HG02571 (cell line): Measurements from ENCODE around the gene EPC2.

Source experiments
- ATAC-seq: cut with Tn5 transposase; IDR thresholded peaks from one replicate; pipeline ENCODE4 v1.9.1; 2021; ENCODE audit warnings: mild to moderate bottlenecking, moderate library complexity; ENCODE audit not compliant: unreplicated experiment

Gene EPC2

GRCh38 chr2:148802448-148803220 lies 158.1 kb downstream of the EPC2 start:
- ATAC-seq, result no peak

GRCh38 chr2:148810081-148810480 lies 165.5 kb downstream of the EPC2 start:
- ATAC-seq, result no peak

GRCh38 chr2:148812306-148812705 lies 167.8 kb downstream of the EPC2 start:
- ATAC-seq, result no peak

DNA sequence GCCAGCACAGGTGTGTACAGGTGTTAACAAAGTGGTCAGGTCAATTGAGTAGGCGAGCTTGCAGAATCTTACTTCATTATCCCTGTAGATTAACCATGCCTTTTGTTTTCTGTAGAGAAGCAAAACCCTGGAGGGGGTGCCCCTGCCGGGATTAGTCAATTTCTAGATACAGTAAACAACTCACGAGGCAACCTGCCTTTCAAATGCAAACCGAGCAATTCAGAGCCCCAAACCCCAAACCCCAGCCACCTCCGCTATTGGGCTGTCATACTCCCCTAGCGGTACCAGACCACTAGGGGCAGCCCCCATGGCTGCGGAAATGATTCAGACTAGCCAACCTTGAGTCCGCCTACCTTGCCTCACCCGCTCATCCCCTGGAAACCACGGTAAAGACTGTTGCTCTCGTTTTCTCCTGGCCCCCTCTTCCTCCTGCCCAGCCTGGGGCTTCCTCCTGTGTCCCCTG lies 169.1 kb downstream of the EPC2 start:
- peak; percentile 99 for ATAC-seq

- no peak for ATAC-seq
Measured at GRCh38 chr2:148814143-148814859, 169.8 kb downstream of the EPC2 start.

DNA sequence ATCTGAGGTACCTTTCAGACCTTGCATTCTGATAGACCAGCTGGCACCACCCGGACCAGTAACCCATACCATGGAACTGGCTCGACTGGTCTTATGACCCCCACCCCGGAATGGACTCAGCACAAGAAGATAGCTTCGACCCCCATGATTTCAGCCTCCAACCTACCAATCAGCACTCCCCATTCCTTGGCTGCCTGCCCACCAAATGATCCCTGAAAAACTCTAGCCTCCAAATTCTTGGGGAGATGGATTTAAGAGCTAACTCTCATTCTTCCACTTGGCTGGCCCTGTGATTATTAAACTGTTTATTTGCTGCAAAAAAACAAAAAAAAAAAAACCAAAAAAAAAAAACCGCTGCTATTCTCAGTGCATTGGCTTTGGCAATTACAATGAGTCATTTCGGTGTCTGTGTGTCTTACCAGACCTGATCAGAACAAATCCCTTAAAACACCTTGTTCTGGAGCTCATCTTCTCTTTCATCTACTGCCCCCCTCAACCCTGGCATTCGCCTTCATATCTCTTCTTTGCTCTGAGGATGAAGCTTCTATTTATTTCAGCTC lies 170.4 kb downstream of the EPC2 start:
- no peak for ATAC-seq

- ATAC-seq, result no peak
Measured at GRCh38 chr2:148816176-148816575, 171.6 kb downstream of the EPC2 start.

- no peak for ATAC-seq
Measured at GRCh38 chr2:148817210-148817708, 172.7 kb downstream of the EPC2 start.

DNA sequence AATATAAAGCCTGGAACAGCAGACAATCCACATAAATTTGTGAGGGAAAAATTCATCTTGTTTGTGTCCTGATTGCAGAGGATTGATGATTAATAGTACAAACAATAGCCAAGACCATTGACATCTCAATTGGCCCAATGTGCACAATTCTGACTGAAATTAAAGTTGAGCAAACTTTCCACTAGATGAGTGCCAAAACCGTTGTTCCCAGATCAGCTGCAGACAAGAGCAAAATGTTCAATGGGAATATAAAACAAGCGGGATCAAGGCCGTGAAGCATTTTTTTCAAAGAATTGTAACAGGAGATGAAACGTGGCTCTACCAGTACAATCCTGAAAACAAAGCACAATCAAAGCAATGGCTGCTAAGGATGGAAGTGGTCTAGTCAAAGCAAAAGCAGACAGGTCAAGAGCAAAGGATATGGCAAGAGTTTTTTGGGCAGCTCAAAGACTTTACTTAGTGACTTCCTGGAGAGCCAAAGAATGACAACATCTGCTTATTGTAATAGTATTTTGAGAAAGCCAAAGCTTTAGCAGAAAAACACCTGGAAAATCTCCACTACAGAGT lies 174.6 kb downstream of the EPC2 start:
- no peak for ATAC-seq

DNA sequence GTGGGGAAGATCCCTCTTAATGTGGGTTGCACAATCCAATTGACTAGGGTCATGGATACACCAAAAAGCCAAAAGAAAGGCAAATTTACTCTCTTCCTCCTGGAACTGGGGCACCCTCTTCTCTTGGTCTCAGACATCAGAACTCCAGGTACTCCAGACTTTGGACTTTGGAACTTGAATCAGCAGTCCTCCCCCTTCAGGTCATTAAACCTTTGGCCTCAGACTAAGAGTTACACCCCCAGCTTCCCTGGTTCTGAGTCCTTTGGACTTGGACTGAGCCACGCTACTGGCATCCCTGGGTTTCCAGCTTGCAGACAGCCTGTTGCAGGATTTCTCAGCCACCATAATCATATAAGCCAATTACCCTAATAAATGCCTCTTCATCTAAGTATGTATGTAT lies 179.6 kb downstream of the EPC2 start:
- ATAC-seq, result no peak

DNA sequence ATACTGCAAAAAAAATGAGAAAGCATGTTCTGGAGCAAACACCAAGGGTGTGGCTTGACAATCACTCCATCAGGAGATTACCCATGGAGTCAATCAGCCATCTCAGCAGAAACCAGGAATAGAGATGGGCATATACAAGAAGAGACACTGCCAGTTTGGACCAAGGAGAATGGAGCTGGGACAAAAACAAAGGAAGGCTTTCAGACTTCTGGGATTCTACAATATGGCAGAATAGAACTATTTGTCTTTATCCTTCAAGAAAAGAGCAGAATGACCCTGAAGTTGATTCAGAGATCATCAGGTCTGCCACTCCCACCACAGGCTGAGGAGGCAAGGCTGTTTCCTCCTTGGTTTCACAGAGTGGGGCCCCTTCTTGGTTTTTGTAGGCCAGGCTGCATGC lies 182.2 kb downstream of the EPC2 start:
- no peak for ATAC-seq

DNA sequence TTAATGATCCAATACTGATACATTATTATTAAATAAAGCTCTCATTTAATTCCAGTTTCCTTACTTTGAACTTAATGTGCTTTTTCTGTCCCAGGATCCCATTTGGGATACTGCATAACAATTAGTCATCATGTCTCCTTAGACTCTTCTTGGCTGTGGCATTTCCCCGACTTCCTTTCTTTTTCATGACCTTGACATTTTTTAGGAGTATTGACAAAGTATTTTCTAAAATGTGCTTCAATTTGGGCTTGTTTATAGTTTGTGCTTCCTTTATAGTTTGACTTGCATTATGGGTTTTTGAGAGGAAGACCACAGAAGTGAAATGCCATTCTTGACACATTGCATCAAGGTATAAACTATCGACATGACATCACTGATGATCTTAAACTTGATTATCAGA lies 184.4 kb downstream of the EPC2 start:
- ATAC-seq, result no peak

GRCh38 chr2:148829618-148830017 lies 185.1 kb downstream of the EPC2 start:
- no peak for ATAC-seq

DNA sequence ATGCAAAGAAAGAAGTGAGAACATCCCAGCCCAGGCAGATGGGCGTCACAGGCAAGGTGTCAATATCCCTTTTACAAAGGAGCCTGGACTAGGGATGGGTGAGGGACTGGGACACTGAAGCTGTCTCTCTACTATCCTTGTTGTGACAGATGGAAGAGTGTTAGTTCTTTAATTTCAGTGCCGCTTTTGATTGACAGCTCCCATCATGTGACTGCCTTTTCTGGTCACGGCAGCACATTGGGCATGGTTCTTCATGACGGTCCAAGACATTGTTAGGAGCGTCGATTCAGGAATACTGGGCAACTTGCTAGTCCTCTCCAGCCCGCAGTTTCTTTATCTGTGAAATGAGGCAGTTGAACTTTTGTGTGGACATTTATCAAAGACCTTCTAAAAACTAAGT lies 188.1 kb downstream of the EPC2 start:
- no peak for ATAC-seq
